ENCODE data around the gene ORM2.
"Not testable (repeated sequence)": the region's sequence is repeated elsewhere in the genome, so short reads cannot be mapped to it uniquely, and the experiment has no call there.

Gene ORM2

GRCh38 chr9:114323849-114324248, 5.8 kb upstream of the ORM2 start:
- DNase-seq; intact Hi-C loops (cut with DNase I): not testable (repeated sequence)

GRCh38 chr9:114324492-114324891, 5.2 kb upstream of the ORM2 start:
- intact Hi-C loops (cut with DNase I): no loop called here

DNA sequence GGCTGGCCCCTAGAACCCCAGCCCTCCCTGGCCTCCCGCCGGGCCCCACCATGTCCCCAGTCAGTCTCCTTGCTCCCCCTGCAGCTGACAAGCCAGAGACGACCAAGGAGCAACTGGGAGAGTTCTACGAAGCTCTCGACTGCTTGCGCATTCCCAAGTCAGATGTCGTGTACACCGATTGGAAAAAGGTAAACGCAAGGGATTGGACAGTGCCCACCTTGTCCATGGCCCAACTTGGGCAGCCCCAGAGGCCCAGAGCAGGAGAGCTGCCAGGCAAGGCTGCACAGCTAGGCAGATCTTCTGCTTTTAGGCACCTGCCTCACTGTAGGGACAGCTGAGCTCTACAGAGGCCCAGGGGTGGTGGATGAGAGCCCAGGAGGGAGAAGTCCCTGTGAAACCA, 4.7 kb upstream of the ORM2 start:
- DNase-seq; intact Hi-C loops (cut with DNase I): not testable (repeated sequence)

More at GRCh38 chr9:114324492-114324891, 5.2 kb upstream of the ORM2 start:
- DNase-seq: no peak

DNA sequence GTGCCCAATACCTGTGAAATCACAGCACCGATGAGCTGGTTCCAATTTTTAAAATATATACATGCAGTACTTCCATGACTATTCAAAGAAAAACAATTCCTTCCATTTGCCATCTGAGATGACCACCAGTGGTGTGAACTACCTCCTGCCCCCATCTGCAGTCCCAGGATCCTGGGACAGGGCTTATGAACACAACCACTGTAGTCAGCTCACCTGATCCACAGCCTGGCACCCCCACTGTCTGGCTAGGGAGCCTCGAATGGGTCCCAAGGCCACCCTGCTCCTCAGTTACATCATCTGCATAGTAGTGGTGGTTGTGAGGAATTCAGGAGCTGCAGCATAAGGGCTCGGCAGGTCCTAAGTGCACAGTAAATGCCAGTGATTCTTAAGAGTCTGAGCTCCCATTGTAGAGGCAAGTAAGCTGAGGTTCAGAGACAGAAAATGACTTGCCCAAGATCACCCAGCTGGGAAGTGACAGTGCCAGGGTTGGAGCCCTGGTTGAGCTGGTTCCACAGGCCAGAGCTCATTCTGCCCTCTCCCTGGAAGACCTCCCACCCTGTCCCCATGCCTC, 3.9 kb upstream of the ORM2 start:
- DNase-seq; intact Hi-C loops (cut with DNase I): not testable (repeated sequence)

- DNase-seq: no peak
- intact Hi-C loops (cut with DNase I): no loop called here
Measured at GRCh38 chr9:114327749-114328148, 1.9 kb upstream of the ORM2 start.

DNA sequence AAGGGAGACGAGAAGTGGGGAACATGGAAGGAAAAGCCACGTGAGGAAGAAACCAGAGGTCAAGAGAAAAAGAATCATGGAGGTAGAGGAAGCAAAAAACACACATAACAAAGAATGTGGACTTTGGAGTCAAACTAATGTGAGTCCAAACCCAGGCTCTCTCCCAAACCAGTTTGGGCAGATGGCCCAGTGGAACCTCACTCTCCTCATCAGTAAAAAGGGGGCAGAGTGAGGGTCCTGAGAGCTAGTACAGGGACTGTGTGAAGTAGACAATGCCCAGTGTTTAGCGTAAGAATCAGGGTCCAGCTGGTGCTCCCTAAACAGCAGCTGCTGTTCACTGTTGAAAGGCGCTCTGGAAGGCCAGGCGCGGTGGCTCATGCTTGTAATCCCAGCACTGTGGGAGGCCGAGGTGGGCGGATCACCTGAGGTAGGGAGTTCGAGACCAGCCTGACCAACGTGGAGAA, 1.3 kb upstream of the ORM2 start:
- DNase-seq; intact Hi-C loops (cut with DNase I): not testable (repeated sequence)

DNA sequence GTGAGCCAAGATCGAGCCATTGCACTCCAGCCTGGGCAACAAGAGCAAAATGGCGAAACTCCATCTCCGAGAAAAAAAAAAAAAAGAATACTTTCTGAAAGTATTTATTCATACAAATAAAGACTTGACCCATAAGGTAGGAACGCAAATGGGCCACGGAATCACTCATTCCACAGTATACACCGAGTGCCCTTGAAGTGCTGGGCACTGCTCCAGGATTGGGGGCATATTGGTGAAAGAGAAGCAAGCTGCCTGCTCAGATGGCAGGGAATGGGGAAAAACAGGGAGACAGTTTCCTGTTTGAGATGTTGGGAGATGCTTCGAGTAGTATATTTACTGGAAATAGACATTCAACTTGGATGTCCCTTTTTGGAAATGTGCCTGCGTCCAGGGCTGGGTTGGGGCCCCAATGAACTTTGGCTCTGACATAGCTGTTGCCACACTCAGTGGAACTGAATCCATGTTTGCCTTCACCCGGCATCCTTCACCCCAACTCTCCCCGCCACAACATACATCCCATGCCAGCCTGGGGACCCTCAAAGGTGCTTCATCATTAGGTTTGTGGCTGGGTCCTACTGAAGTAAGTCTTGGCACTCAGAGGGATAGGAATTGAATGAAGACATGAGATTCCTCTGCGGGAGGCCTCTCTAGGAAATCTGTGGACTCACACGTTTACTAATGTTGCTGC, 588 bp upstream of the ORM2 start:
- intact Hi-C loops (cut with DNase I): not testable (repeated sequence)
- DNase-seq: peak in 2 of 42 donors; percentile 36 to 71

- DNase-seq: no peak
Measured at GRCh38 chr9:114330636-114331035, 967 bp downstream of the ORM2 start.

DNA sequence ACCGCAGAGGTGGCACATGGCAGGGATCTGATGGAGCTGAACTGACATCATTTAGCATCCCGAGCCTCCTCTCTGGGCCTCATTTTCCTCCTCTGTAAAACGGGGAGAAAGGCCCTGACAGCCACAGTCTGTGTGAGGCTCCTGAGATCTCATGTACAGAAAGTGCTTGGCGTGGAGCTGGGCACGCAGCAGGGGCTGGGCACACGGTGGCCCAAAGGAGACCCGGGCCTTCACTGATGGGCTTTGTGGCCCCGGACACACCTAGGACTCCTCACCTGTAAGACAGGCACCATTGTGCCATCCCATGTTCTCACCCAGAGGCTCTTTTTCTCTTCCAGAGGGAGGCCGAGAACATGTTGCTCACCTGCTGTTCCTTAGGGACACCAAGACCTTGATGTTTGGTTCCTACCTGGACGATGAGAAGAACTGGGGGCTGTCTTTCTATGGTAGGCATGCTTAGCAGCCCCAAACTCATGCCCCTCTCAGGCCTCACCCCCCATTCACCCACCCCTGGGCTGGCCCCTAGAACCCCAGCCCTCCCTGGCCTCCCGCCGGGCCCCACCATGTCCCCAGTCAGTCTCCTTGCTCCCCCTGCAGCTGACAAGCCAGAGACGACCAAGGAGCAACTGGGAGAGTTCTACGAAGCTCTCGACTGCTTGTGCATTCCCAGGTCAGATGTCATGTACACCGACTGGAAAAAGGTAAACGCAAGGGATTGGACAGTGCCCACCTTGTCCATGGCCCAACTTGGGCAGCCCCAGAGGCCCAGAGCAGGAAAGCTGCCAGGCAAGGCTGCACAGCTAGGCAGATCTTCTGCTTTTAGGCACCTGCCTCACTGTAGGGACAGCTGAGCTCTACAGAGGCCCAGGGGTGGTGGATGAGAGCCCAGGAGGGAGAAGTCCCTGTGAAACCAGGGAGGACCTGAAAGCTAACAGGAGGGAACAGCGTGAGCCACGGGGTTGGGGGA, 1.8 kb downstream of the ORM2 start:
- intact Hi-C loops (cut with DNase I); DNase-seq: not testable (repeated sequence)

More at GRCh38 chr9:114330636-114331035, 967 bp downstream of the ORM2 start:
- intact Hi-C loops (cut with DNase I): no loop called here

GRCh38 chr9:114332474-114333040, 2.9 kb downstream of the ORM2 start:
- intact Hi-C loops (cut with DNase I); DNase-seq: not testable (repeated sequence)

- DNase-seq; intact Hi-C loops (cut with DNase I): not testable (repeated sequence)
Measured at GRCh38 chr9:114333718-114334117, 4.0 kb downstream of the ORM2 start.

DNA sequence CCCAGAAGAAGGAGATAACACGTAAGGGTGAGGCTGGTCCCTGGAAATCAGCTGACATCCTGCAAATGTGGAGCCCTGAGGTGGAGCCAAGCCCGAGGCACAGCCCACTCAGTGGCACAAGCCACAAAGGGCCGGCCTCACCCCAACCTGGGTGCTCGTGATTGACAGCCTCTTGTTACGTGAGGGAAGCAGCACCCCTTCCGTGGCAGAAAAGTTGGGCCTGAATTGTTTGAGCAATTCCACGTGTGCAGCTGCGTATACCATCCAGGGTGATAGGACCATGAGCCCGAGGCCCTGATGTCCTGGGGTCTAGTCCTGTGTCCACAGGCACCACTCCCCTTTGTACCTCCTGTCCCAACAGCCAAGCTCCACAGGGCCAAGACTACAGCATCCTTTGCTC, 4.8 kb downstream of the ORM2 start:
- no peak for DNase-seq
- intact Hi-C loops (cut with DNase I): no loop called here

DNA sequence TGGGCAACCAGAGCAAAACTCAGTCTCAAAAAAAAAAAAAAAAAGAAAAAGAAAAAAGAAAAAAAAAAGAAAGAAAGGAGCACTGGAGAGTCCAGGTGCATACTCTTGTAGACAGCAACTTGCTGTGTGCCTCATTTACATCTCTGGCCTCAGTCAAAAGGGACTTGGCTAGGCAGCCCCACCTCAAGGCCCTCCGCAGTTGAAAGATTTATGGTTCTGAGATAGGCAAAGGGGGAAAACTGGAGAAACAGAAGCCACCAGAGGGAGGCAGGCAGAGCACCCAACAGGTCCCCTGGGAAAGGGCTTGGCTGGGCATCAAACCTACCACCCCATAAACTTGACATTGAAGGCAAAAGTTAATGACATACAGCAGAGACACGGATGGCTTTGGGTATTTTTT, 6.1 kb downstream of the ORM2 start:
- intact Hi-C loops (cut with DNase I): no loop called here
- DNase-seq: no peak

GRCh38 chr9:114336157-114336556, 6.5 kb downstream of the ORM2 start:
- intact Hi-C loops (cut with DNase I): no loop called here
- DNase-seq: no peak

GRCh38 chr9:114336699-114337395, 7.2 kb downstream of the ORM2 start:
- intact Hi-C loops (cut with DNase I): no loop called here
- no peak for DNase-seq

- intact Hi-C loops (cut with DNase I): no loop called here
- DNase-seq: no peak
Measured at GRCh38 chr9:114338187-114338586, 8.5 kb downstream of the ORM2 start.

DNA sequence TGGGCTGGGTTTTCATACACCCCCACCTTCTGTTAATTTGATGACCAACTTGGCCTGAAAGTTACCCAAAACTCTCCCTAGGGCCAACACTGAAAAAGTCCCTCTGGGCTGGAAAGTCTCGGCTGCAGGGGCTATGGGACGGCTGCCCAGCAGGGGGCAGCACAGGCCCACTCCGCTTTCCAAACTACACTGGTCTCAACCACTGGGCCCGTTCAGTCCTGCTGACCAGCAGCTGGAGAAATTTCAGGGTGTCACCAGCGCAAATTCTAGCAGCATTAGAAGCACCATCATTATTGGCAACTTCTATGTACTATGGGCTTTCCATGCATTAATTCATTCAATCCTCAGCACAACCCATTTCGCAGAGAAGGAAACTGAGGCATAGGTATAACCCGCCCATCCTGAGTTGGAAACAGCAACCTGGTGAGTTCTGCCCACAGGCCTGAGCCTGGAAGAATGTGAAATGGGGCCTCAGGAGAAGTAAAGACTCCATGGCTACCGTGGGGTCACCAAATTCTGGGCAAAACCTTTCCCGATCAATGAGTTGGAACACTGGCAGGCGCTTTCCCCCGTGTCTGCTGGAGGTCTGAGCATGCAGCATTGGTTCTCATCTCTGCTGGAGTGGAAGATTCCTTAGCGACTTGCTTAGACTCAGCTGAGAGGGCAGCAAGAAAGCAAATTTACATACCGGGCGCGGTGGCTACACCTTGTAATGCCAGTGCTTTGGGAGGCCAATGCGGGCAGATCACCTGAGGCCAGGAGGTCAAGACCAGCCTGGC, 9.7 kb downstream of the ORM2 start:
- peak in 38 of 42 donors; percentile 22 to 83 (median 62) for DNase-seq
- intact Hi-C loops (cut with DNase I): no loop called here

All from head of caudate nucleus (tissue), 42 donors.